HepG2 (cell line): ENCODE data around the gene THRA. TPM values are rescaled to one million over a fixed set of nuclear protein-coding genes. Genes with fewer than 3 reads are reported as not detected.

ENCODE experiments used
- CBFB ChIP-seq: sonication (generic); formaldehyde crosslinking; IDR thresholded peaks from 2 replicates; pipeline ENCODE4 v1.4.0; 2020; ENCODE audit warnings: missing genetic modification reagents
- HIC2 ChIP-seq: sonication (generic); formaldehyde crosslinking; IDR thresholded peaks from 2 replicates; pipeline ENCODE4 v1.9.0; 2022; ENCODE audit warnings: low read depth, missing genetic modification reagents
- HNRNPK ChIP-seq: fragments of 200-400 bp; formaldehyde crosslinking; IDR thresholded peaks from 2 replicates; pipeline ENCODE4 v1.6.1; 2018; ENCODE audit warnings: low read length, low read depth, moderate library complexity, mild to moderate bottlenecking; ENCODE audit not compliant: poor library complexity, severe bottlenecking
- JDP2 ChIP-seq: sonication (generic); formaldehyde crosslinking; IDR thresholded peaks from 2 replicates; pipeline ENCODE4 v1.8.1; 2022; ENCODE audit warnings: missing genetic modification reagents, borderline replicate concordance
- KDM2A ChIP-seq: sonication (generic); formaldehyde crosslinking; IDR thresholded peaks from 2 replicates; pipeline ENCODE4 v1.4.0; 2020; ENCODE audit warnings: low read depth, missing genetic modification reagents, borderline replicate concordance
- KDM5A ChIP-seq: fragments of 200-600 bp; sonication (generic); IDR thresholded peaks from 2 replicates; pipeline ENCODE4 v1.7.0; 2018; ENCODE audit warnings: antibody characterized with exemption, mild to moderate bottlenecking, low read length, borderline replicate concordance
- NFE2 ChIP-seq: sonication (generic); formaldehyde crosslinking; IDR thresholded peaks from 2 replicates; pipeline ENCODE4 v1.4.0; 2020; ENCODE audit warnings: missing genetic modification reagents
- NFYB ChIP-seq: sonication (generic); formaldehyde crosslinking; IDR thresholded peaks from 2 replicates; pipeline ENCODE4 v1.4.0; 2020; ENCODE audit warnings: missing genetic modification reagents
- NR2F2 ChIP-seq: IDR thresholded peaks from 2 replicates; pipeline ENCODE4 v1.6.1; 2012; ENCODE audit warnings: low read depth, inconsistent platforms, borderline replicate concordance
- POGK ChIP-seq: sonication (generic); formaldehyde crosslinking; conservative IDR thresholded peaks from 2 replicates; pipeline ENCODE4 v1.8.0; 2022; ENCODE audit warnings: mild to moderate bottlenecking, moderate library complexity, missing genetic modification reagents
- PRDM4 ChIP-seq: sonication (generic); formaldehyde crosslinking; IDR thresholded peaks from 2 replicates; pipeline ENCODE4 v1.9.0; 2021; ENCODE audit warnings: missing genetic modification reagents, borderline replicate concordance
- RNF2 ChIP-seq: fragments of 450-650 bp; conservative IDR thresholded peaks from 2 replicates; pipeline ENCODE4 v1.6.1; 2016; ENCODE audit warnings: low read depth
- TAF1 ChIP-seq: sonication (generic); formaldehyde crosslinking; IDR thresholded peaks from 2 replicates; pipeline ENCODE4 v1.4.0; 2020; ENCODE audit warnings: missing genetic modification reagents
- TBL1XR1 ChIP-seq: fragments of 150-350 bp; IDR thresholded peaks from 2 replicates; pipeline ENCODE4 v1.6.1; 2014; ENCODE audit warnings: borderline replicate concordance, low read length; ENCODE audit not compliant: partially characterized antibody
- ZBTB25 ChIP-seq: IDR thresholded peaks from 2 replicates; pipeline ENCODE4 v1.6.1; 2018; ENCODE audit warnings: missing genetic modification reagents
- ZEB1 ChIP-seq: IDR thresholded peaks from 2 replicates; pipeline ENCODE4 v1.6.1; 2012; ENCODE audit warnings: mild to moderate bottlenecking, low read depth, inconsistent platforms; ENCODE audit not compliant: insufficient replicate concordance
- ZFYVE20 ChIP-seq: sonication (generic); formaldehyde crosslinking; IDR thresholded peaks from 2 replicates; pipeline ENCODE4 v1.8.0; 2023; ENCODE audit warnings: low read depth, mild to moderate bottlenecking, moderate library complexity, missing genetic modification reagents, borderline replicate concordance
- ZNF160 ChIP-seq: sonication (generic); formaldehyde crosslinking; IDR thresholded peaks from 2 replicates; pipeline ENCODE4 v1.8.0; 2022; ENCODE audit warnings: mild to moderate bottlenecking, inconsistent platforms, missing genetic modification reagents
- ZNF276 ChIP-seq: sonication (generic); formaldehyde crosslinking; IDR thresholded peaks from 2 replicates; pipeline ENCODE4 v1.4.0; 2020; ENCODE audit warnings: mild to moderate bottlenecking, low read depth, missing genetic modification reagents
- ZNF7 ChIP-seq: IDR thresholded peaks from 2 replicates; pipeline ENCODE4 v1.6.1; 2016; ENCODE audit warnings: missing biosample characterization, missing genetic modification reagents
- polyA plus RNA-seq, 8 experiments: library from polyadenylated mRNA; depleted of rRNA in 3 of 8; stranded (reverse) in 7 of 8; unstranded in 1 of 8; fragments of >200 nt; fragmentation: Illumina TruSeq in 4 of 8; extraction: Trizol in 4 of 8; gene quantifications; 2 replicates each; pipeline versions ENCODE4 v1.2.1 to v1.2.3, GENCODE V29; 2011 to 2016; ENCODE audit warnings: low read depth in 4 of 8, missing spikeins in 1 of 8, mixed read lengths in 1 of 8; ENCODE audit not compliant: insufficient read depth in 1 of 8
- total RNA-seq, 5 experiments: library from RNA; depleted of rRNA; stranded (reverse); fragments of >200 nt; fragmentation: Illumina TruSeq; extraction: Trizol; gene quantifications; 2 replicates each; pipeline ENCODE4 v1.2.3, GENCODE V29; 2016; ENCODE audit warnings: low read depth in 1 of 5

Gene THRA
- total and polyA plus RNA-seq, 2 of the 13 experiments (the other 11 are each of a cell fraction or from before 2014, with no cell fraction given), result 8.0 to 9.9 TPM

- peak; percentile 3 for TF ChIP-seq TBL1XR1
- peak; percentile 42; the same call in 1 of the 2 replicates for TF ChIP-seq HIC2 (CRISPR knock-in tag)
- TF ChIP-seq KDM5A, result 0 out of 2 replicates have a peak, but pooled peaks have one; percentile 18
- no peak for TF ChIP-seq ZFYVE20 (CRISPR knock-in tag)
- no peak for TF ChIP-seq ZNF7 (CRISPR knock-in tag)
- peak; percentile 77; the same call in 1 of the 2 replicates for TF ChIP-seq ZNF160
- TF ChIP-seq ZNF276 (CRISPR knock-in tag), result no peak
- TF ChIP-seq NFE2, result no peak
- no peak for TF ChIP-seq POGK
- TF ChIP-seq PRDM4 (CRISPR knock-in tag), result no peak
- TF ChIP-seq CBFB, result 0 out of 2 replicates have a peak, but pooled peaks have one; percentile 39
- peak; percentile 15 for TF ChIP-seq ZEB1
- TF ChIP-seq HNRNPK, result peak; percentile 66
- no peak for TF ChIP-seq RNF2
- TF ChIP-seq KDM2A (CRISPR knock-in tag), result peak; percentile 66
- peak; percentile 62 for TF ChIP-seq ZBTB25 (CRISPR knock-in tag)
- TF ChIP-seq JDP2 (CRISPR knock-in tag), result no peak; the same call in 1 of the 2 replicates
- TF ChIP-seq TAF1 (CRISPR knock-in tag), result peak; percentile 36; the same call in 1 of the 2 replicates
- TF ChIP-seq NR2F2, result no peak; the same call in 1 of the 2 replicates
- TF ChIP-seq NFYB (CRISPR knock-in tag), result no peak
Measured at GRCh38 chr17:40063187-40063771, 514 bp downstream of the THRA start (continued).
